ENCODE results near the gene OR1E1. TPM values are rescaled to one million over a fixed set of nuclear protein-coding genes. Genes with fewer than 3 reads are reported as not detected.
"Not testable (repeated sequence)": the region's sequence is repeated elsewhere in the genome, so short reads cannot be mapped to it uniquely, and the experiment has no call there.

The OR1E1 gene
- total RNA-seq: not detected

- CTCF ChIA-PET: no interaction called here
- POLR2A ChIA-PET: no interaction called here
These were observed at the start of gene OR1E1 for GRCh38 chr17:3398310-3398709. OR1E1 (minus strand) TSS chr17:3398410; CDS start chr17:3398410, 0 bp downstream.

DNA sequence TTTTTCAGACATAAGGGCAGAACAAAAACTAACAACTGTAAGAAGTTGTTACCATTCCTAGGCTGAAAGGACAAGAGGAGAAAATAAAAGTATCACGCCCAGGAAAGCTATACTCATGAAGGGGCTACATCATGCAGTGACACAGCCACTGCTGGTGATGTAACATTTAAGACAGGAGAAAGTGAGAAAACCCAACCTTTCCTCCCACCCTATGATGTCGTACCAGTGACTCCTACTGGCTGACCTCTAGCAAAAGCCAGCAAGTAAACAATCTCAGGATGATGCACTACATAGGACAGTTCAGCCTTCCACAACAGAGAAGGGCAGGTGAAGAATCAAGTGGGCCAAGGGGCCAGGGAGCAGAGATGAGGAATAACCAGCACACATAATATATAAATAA is 49.4 kb upstream of the OR1E1 start:
- ChIA-PET POLR2A (no interaction called here), CTCF (no interaction called here)

GRCh38 chr17:3440451-3440850 is 42.2 kb upstream of the OR1E1 start:
- CTCF ChIA-PET: no interaction called here
- POLR2A ChIA-PET: no interaction called here

DNA sequence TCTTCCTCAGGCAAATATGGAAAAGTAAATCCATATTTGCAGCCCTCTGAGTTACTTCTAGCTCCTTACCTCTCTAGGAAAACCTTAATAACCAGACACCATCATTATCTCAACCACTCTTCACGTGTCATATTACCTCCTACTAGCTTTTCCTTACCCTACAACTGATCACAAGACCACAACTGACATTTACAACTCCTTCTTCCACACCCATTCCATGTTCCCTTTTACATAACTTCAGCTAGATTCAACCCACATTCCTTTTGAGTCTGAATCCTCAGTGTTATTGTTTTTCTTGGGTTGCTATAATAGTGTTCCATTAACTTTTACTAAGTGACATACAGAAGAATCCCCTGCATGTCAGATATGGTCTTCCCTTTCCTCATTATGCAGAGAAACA is 40.2 kb upstream of the OR1E1 start:
- POLR2A ChIA-PET: no interaction called here
- CTCF ChIA-PET: no interaction called here

- ChIA-PET CTCF (no interaction called here), POLR2A (no interaction called here)
These were observed 35.5 kb upstream of the OR1E1 start, which contains the start of gene OR1E2 for GRCh38 chr17:3433741-3434140. OR1E2 (minus strand) TSS chr17:3433841; CDS start chr17:3433841, 0 bp downstream.

- CTCF ChIA-PET, POLR2A ChIA-PET: not testable (repeated sequence)
These were observed 35.0 kb upstream of the OR1E1 start for GRCh38 chr17:3433215-3433614.

DNA sequence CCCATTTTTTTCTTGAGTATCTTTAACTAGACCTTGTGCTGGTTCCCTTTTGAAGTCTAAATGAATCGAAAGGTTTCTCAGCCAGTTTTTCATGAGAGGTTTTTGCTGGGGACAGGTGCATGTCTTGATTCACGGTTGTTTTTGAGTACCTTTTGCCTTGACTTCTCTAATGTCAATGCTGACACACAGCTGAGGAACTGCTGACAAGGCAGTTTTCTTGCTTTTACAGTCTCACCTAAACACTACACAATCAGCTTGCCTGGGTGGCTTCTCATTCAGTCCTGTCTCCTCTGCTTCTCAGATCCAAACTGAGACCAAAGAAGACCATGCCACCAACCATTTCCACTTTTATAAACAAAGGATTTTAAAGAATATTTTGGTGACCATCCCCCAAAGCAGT is 20.0 kb upstream of the OR1E1 start:
- ChIA-PET POLR2A (no interaction called here), CTCF (no interaction called here)

DNA sequence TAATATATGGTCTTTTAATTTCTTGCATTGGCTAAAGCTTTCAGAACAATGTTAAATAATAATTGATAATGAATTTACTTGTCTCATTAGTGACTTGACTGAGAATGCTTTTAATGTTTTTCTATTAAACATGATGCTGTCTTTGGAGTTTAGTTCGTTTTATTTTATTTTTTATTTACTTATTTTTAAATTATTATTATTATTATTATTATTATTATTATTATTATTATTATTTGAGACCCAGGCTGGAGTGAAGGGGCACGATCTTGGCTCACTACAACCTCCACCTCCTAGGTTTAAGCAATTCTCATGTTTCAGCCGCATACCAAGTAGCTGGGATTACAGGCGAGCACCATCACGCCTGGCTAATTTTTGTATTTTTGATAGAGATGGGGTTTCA is 17.4 kb upstream of the OR1E1 start:
- CTCF ChIA-PET: interaction anchor here (0.8 kb wide), 1 partner anchor 567 kb away, joined by 3 read pairs; no protein-coding TSS in a partner anchor
- POLR2A ChIA-PET: no interaction called here

- CTCF ChIA-PET, POLR2A ChIA-PET: not testable (repeated sequence)
These were observed 14.0 kb upstream of the OR1E1 start for GRCh38 chr17:3412216-3412615.

DNA sequence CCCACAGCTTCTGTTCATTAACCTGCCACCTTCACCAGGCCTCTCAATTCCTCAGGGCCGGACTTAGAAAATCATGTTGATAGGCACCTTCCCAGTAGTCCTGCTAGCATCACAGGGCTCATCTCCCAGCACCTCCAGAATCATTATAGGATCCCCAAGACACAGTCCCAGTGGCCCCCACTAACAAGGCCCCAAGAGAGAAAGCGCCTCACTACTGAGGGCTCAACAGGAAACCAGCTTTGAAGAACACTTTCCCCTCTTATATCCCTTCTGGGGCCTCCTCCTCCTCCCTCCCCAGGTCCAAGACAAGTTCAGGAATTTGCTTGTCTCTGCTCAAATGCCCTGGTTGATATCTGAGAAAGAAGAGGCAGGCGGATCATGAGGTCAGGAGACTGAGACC is 12.9 kb upstream of the OR1E1 start, which contains the start of gene OR3A3:
OR3A3 (plus strand) TSS at position 301 of the 400 bp plus-strand sequence.
- POLR2A ChIA-PET: no interaction called here
- CTCF ChIA-PET: no interaction called here

DNA sequence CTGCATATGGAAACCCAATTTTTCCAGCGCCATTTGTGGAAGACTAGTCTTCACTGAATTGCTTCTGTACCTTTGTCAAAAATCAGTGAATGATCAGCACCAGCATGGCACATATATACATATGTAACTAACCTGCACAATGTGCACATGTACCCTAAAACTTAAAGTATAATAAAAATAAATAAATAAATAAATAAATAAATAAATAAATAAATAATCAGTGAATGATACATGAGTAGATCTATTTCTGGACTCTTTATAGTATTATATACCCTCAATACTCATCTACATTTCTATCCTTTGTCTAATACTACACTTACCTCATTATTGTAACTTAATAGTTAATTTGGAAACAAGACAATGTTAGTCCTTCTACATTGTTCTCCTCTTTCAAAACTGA is 5.6 kb upstream of the OR1E1 start:
- POLR2A ChIA-PET, CTCF ChIA-PET: not testable (repeated sequence)

DNA sequence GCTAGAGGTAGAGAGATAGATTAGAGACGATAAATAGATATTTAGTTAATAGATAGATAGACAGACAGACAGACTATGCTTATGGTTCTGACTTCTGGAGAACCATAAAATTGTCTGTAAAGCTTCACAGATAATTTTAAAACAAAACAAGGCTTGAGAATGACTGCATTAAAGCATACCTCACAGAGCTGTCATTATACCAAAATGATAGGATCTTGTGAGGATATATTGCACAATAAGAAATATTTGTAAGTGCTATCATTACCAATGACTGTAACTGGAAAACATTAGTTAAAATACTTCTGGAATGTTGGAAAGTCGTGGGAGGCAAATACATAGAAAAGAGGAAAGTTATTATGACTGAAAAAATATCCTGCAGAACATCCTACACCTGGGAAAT is 3.6 kb upstream of the OR1E1 start:
- CTCF ChIA-PET: no interaction called here

DNA sequence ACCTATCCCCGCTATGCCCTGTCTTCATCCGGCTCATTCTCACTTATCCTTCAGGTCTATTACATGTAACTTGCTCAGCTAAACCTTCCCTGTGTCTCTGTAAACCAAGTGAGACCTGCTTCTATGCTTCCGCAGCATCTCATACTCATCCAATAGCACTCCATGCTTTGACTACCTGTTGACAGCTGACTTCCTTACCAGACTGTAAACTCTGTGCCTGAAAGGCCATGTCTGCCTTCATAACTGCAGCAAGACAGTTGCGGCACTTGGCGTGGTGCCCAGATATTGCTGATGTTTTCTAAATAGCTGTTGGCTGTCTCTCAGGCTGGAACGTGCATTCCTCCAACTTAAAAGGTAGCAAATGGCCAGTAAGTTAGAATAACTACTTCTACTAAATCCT is 1.8 kb upstream of the OR1E1 start:
- ChIA-PET CTCF (no interaction called here), POLR2A (no interaction called here)

More for the DNA sequence above, 3.6 kb upstream of the OR1E1 start:
- POLR2A ChIA-PET: no interaction called here

GRCh38 chr17:3397801-3398200 is 409 bp downstream of the OR1E1 start:
- POLR2A ChIA-PET, CTCF ChIA-PET: not testable (repeated sequence)

DNA sequence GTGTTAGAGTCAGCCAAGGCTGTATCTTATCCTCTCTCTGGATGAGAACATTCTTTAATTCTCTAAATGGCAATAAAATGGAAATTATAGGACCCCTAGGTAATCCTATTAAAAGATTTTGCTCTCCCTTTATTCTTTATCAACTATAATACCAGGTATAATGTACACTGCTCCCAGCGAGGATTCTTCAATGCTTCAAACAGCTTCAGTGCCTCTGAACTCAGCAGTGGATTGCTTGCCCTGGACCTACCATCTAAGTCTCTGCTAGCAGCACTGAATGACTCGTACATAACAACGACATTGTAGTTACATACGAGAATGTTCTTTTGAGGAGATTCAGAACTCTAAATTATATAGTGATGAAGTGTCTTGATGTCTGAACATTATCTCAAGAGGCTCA is 8.4 kb downstream of the OR1E1 start:
- CTCF ChIA-PET: no interaction called here
- POLR2A ChIA-PET: no interaction called here

GRCh38 chr17:3385869-3386816 is 12.1 kb downstream of the OR1E1 start, which contains the start of gene OR3A2:
OR3A2 (minus strand) TSS chr17:3386308.
- ChIA-PET CTCF (no interaction called here), POLR2A (no interaction called here)

- ChIA-PET CTCF (no interaction called here), POLR2A (no interaction called here)
These were observed 16.3 kb downstream of the OR1E1 start for GRCh38 chr17:3381957-3382356.

DNA sequence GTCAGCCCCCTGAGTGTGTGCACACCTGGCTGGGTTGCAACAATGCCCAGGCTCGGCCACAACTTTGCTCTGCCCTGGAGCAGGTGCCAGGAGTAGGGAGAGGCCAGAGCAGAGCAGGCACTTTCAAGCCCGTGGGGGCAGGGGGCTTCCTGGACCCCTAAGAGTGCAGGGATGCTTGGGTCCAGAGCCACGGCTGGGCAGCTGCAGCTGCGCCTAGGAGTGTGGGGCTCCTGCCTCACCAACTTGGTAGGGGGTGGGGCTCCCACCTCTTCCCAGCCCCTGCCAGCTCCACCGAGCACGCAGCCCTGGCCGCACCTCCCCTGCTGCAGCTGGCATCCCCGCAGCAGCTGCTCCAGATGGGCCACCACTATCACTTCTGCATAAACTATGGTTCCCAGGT is 19.9 kb downstream of the OR1E1 start:
- POLR2A ChIA-PET: no interaction called here

DNA sequence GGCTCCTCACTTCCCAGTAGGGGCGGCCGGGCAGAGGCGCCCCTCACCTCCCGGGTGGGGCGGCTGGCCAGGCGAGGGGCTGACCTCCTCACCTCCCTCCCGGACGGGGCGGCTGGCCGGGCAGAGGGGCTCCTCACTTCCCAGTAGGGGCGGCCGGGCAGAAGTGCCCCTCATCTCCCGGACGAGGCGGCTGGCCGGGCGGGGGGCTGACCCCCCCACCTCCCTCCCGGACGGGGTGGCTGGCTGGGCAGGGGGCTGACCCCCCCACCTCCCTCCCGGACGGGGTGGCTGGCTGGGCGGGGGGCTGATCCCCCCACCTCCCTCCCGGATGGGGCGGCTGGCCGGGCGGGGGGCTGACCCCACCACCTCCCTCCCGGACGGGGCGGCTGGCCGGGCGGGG is 27.0 kb downstream of the OR1E1 start:
- POLR2A ChIA-PET, CTCF ChIA-PET: not testable (repeated sequence)

More for the DNA sequence above, 19.9 kb downstream of the OR1E1 start:
- CTCF ChIA-PET: no interaction called here
